DOHH2 (cell line): ENCODE results near the gene USB1.

Experiments
- H3F3A ChIP-seq: fragments of 200-600 bp; sonication (generic), shearing (Covaris generic); 2 replicates; pipeline ENCODE4 v1.6.0; 2016; ENCODE audit warnings: antibody characterized with exemption, mild to moderate bottlenecking; ENCODE audit not compliant: control insufficient read depth, insufficient read depth
- H3K27ac ChIP-seq: fragments of 200-600 bp; sonication (generic); 2 replicates; pipeline ENCODE4 v1.5.1; 2014; ENCODE audit warnings: low read depth, mild to moderate bottlenecking, low read length, moderate library complexity
- H3K27me3 ChIP-seq: fragments of 200-600 bp; sonication (generic); 2 replicates; pipeline ENCODE4 v1.6.1; 2014; ENCODE audit warnings: mild to moderate bottlenecking, low read length, mixed read lengths; ENCODE audit not compliant: control insufficient read depth
- H3K36me3 ChIP-seq: fragments of 200-600 bp; sonication (generic); 2 replicates; pipeline ENCODE4 v1.6.1; 2014; ENCODE audit warnings: mild to moderate bottlenecking, low read length, moderate library complexity, mixed read lengths; ENCODE audit not compliant: control insufficient read depth
- H3K4me1 ChIP-seq: fragments of 200-600 bp; sonication (generic); 2 replicates; pipeline ENCODE4 v1.6.1; 2014; ENCODE audit warnings: mild to moderate bottlenecking, low read length, mixed read lengths; ENCODE audit not compliant: control insufficient read depth
- H3K4me2 ChIP-seq: fragments of 200-600 bp; sonication (generic); 2 replicates; pipeline ENCODE4 v1.6.0; 2014; ENCODE audit warnings: mild to moderate bottlenecking, low read length, moderate library complexity
- H3K4me3 ChIP-seq: fragments of 200-600 bp; sonication (generic); 2 replicates; pipeline ENCODE4 v1.5.1; 2014; ENCODE audit warnings: mild to moderate bottlenecking, low read length, mixed read lengths
- H3K79me2 ChIP-seq: fragments of 200-600 bp; sonication (generic); 2 replicates; pipeline ENCODE4 v1.6.1; 2014; ENCODE audit warnings: mild to moderate bottlenecking, low read length, mixed read lengths; ENCODE audit not compliant: control insufficient read depth
- H3K9me2 ChIP-seq: fragments of 200-600 bp; sonication (generic); replicated peaks from 2 replicates; pipeline ENCODE4 v1.6.1; 2014; ENCODE audit warnings: mild to moderate bottlenecking, low read length, mixed read lengths; ENCODE audit not compliant: control insufficient read depth
- H3K9me3 ChIP-seq: fragments of 200-600 bp; sonication (generic); 2 replicates; pipeline ENCODE4 v1.6.1; 2014; ENCODE audit warnings: antibody characterized with exemption, low read length, mixed read lengths; ENCODE audit not compliant: control insufficient read depth, insufficient read depth
- H4K20me1 ChIP-seq: fragments of 200-600 bp; sonication (generic); 2 replicates; pipeline ENCODE4 v1.6.0; 2014; ENCODE audit warnings: low read depth, mild to moderate bottlenecking, antibody characterized with exemption, low read length, moderate library complexity; ENCODE audit not compliant: control insufficient read depth, insufficient read depth
- CTCF ChIP-seq: fragments of 200-600 bp; sonication (generic); IDR thresholded peaks from one replicate; pipeline ENCODE4 v1.5.1; 2014; ENCODE audit warnings: antibody characterized with exemption, mild to moderate bottlenecking, low read depth, low read length; ENCODE audit not compliant: poor library complexity, severe bottlenecking
- EZH2phosphoT487 ChIP-seq: fragments of 200-600 bp; sonication (generic); IDR thresholded peaks from 2 replicates; pipeline ENCODE4 v1.6.1; 2017; ENCODE audit warnings: borderline replicate concordance, mild to moderate bottlenecking, antibody characterized with exemption, low read length, moderate library complexity, mixed read lengths

Gene USB1

GRCh38 chr16:57971848-57972247, 29.4 kb upstream of the USB1 start:
- H3K9me2 ChIP-seq: no peaks in the 10 kb centered on the region
- no peaks in the 10 kb centered on the region; the same call in 1 of the 2 replicates for H4K20me1 ChIP-seq
- H3K79me2 ChIP-seq: no peaks in the 10 kb centered on the region
- no peaks in the 10 kb centered on the region for H3K36me3 ChIP-seq
- peaks cover 10% of the 10 kb centered on the region for H3K27me3 ChIP-seq
- H3K4me1 ChIP-seq: no peaks in the 10 kb centered on the region
- H3F3A ChIP-seq: no peaks in the 10 kb centered on the region
- no peak overlapping the region for H3K4me3 ChIP-seq
- TF ChIP-seq CTCF (no peak), EZH2phosphoT487 (no peak)
- H3K9me3 ChIP-seq: no peaks in the 10 kb centered on the region
- no peak overlapping the region for H3K27ac ChIP-seq
- H3K4me2 ChIP-seq: no peak overlapping the region

- no peaks in the 10 kb centered on the region for H3K9me3 ChIP-seq
- TF ChIP-seq EZH2phosphoT487: no peak
- no peak for TF ChIP-seq CTCF
- H3K9me2 ChIP-seq: no peaks in the 10 kb centered on the region
- no peaks in the 10 kb centered on the region for H3K79me2 ChIP-seq
- H3K36me3 ChIP-seq: no peaks in the 10 kb centered on the region
- no peak overlapping the region for H3K4me2 ChIP-seq
- no peak overlapping the region for H3K27ac ChIP-seq
- H3K4me1 ChIP-seq: no peaks in the 10 kb centered on the region
- no peaks in the 10 kb centered on the region for H3F3A ChIP-seq
- peaks cover 10% of the 10 kb centered on the region for H3K27me3 ChIP-seq
- no peak overlapping the region for H3K4me3 ChIP-seq
- no peaks in the 10 kb centered on the region for H4K20me1 ChIP-seq
Observed at GRCh38 chr16:57972306-57972705, 28.9 kb upstream of the USB1 start.

- Histone ChIP-seq H3F3A (no peaks in the 10 kb centered on the region), H3K9me2 (no peaks in the 10 kb centered on the region), H3K27ac (no peak overlapping the region), H3K4me1 (no peaks in the 10 kb centered on the region), H3K79me2 (no peaks in the 10 kb centered on the region), H3K36me3 (no peaks in the 10 kb centered on the region), H3K4me3 (no peak overlapping the region), H4K20me1 (no peaks in the 10 kb centered on the region), H3K9me3 (no peaks in the 10 kb centered on the region), H3K27me3 (peaks cover 6% of the 10 kb centered on the region; the same call in 1 of the 2 replicates), H3K4me2 (no peak overlapping the region)
- TF ChIP-seq EZH2phosphoT487 (no peak), CTCF (no peak)
Observed at GRCh38 chr16:57976331-57976796, 24.8 kb upstream of the USB1 start.
